K562 (cell line): Measurements from ENCODE around the gene PLCB3. TPM values are rescaled to one million over a fixed set of nuclear protein-coding genes. Genes with fewer than 3 reads are reported as not detected.

Source experiments
- ATAC-seq: fragments of 200-7000 bp; cut with Tn5 transposase; 3 replicates; pipeline ENCODE4 v1.9.1; 2020; ENCODE audit warnings: moderate library complexity
- BruUV-seq: library from RNA; stranded (reverse); fragments of 400-500 nt; replicated peaks from 2 replicates; lab custom pipeline; 2021; lab: Mats Ljungman, UMichigan
- CTCF ChIA-PET: fragments of 300-600 bp; formaldehyde crosslinking; extraction: SDS; loops from one replicate; lab custom pipeline; 2021; ENCODE audit warnings: low intra/inter-chr PET ratio; lab: Yijun Ruan, JAX
- POLR2A ChIA-PET: fragments of 300-600, 350-650 bp; sonication (Branson Sonifier 250); formaldehyde crosslinking; extraction: SDS; loops from one replicate; lab custom pipeline; 2021; ENCODE audit warnings: antibody characterized with exemption, inconsistent platforms; lab: Yijun Ruan, JAX
- DNase-seq, 4 experiments: peaks; one replicate each; pipeline versions ENCODE4 v3.0.0 to v3.0.0-alpha.2; 2011 to 2018; ENCODE audit warnings: low spot score in 3 of 4, mixed read lengths in 3 of 4; ENCODE audit errors: extremely low read depth in 1 of 4
- FAIRE-seq: peaks from 2 replicates; lab custom pipeline; 2011; peaks lifted over from hg19 to GRCh38; lab: Jason Lieb, UNC
- H2AFZ ChIP-seq: 2 replicates; pipeline ENCODE4 v1.6.0; 2011; ENCODE audit warnings: low read depth, low read length, control low read depth, inconsistent platforms
- H3K27ac ChIP-seq: fragments of 200-600 bp; 3 replicates; pipeline ENCODE4 v1.8.0; 2011; ENCODE audit warnings: low read depth, mild to moderate bottlenecking, control low read depth, inconsistent platforms, low read length, moderate library complexity, mixed read lengths; ENCODE audit errors: extremely low read depth
- H3K27me3 ChIP-seq, 2 experiments: fragments of 300-600 bp in 1 of 2; 2 replicates in 1 of 2; 3 replicates in 1 of 2; pipeline versions ENCODE4 v1.6.0 to v1.8.0; 2011; ENCODE audit warnings: inconsistent platforms in 2 of 2, low read length in 2 of 2, mild to moderate bottlenecking in 1 of 2, mixed read lengths in 1 of 2, moderate library complexity in 1 of 2; ENCODE audit not compliant: control insufficient read depth in 2 of 2, insufficient read depth in 2 of 2
- H3K36me3 ChIP-seq: fragments of 300-600 bp; 3 replicates; pipeline ENCODE4 v1.8.0; 2011; ENCODE audit warnings: mild to moderate bottlenecking, low read length, inconsistent platforms; ENCODE audit not compliant: control insufficient read depth, insufficient read depth
- H3K4me1 ChIP-seq, 2 experiments: fragments of 200-600 bp in 1 of 2; replicated peaks in 1 of 2; 2 replicates in 1 of 2; 3 replicates in 1 of 2; pipeline versions ENCODE4 v1.5.1 to v1.8.0; 2011; ENCODE audit warnings: inconsistent platforms in 2 of 2, low read length in 2 of 2, mild to moderate bottlenecking in 1 of 2, mixed read lengths in 1 of 2, moderate library complexity in 1 of 2; ENCODE audit not compliant: control insufficient read depth in 2 of 2, insufficient read depth in 2 of 2
- H3K4me2 ChIP-seq: 2 replicates; pipeline ENCODE4 v1.6.1; 2011; ENCODE audit warnings: low read length, control low read depth, inconsistent platforms, mixed read lengths; ENCODE audit not compliant: insufficient read depth
- H3K4me3 ChIP-seq: fragments of 200-600 bp; sonication (generic), shearing (Covaris generic); 2 replicates; pipeline ENCODE4 v1.5.1; 2016; ENCODE audit warnings: control low read depth, inconsistent platforms
- H3K79me2 ChIP-seq: fragments of 200-600 bp; 3 replicates; pipeline ENCODE4 v1.8.0; 2011; ENCODE audit warnings: low read length, inconsistent platforms; ENCODE audit not compliant: control insufficient read depth, insufficient read depth
- H3K9ac ChIP-seq, 2 experiments: 2 replicates each; pipeline versions ENCODE4 v1.6.0 to v1.6.1; 2011; ENCODE audit warnings: low read depth in 2 of 2, low read length in 2 of 2, control low read depth in 1 of 2, inconsistent platforms in 1 of 2, mild to moderate bottlenecking in 1 of 2, mixed read lengths in 1 of 2; ENCODE audit not compliant: insufficient read depth in 1 of 2
- H3K9me1 ChIP-seq: one replicate; pipeline ENCODE4 v1.6.0; 2011; ENCODE audit warnings: inconsistent platforms, mild to moderate bottlenecking, low read length, moderate library complexity; ENCODE audit not compliant: control insufficient read depth, insufficient read depth
- H3K9me3 ChIP-seq: replicated peaks from 2 replicates; pipeline ENCODE4 v1.5.1; 2011; ENCODE audit warnings: low read depth, low read length, inconsistent platforms; ENCODE audit not compliant: control insufficient read depth, insufficient read depth
- H4K20me1 ChIP-seq: replicated peaks from 2 replicates; pipeline ENCODE4 v1.6.1; 2011; ENCODE audit warnings: low read length, inconsistent platforms, mixed read lengths; ENCODE audit not compliant: control insufficient read depth, insufficient read depth
- BMI1 ChIP-seq: fragments of 150-350 bp; IDR thresholded peaks from 2 replicates; pipeline ENCODE4 v1.6.1; 2014; ENCODE audit warnings: low read length
- BRD4 ChIP-seq: fragments of 200-600 bp; sonication (generic); IDR thresholded peaks from 2 replicates; pipeline ENCODE4 v1.6.1; 2017; ENCODE audit warnings: inconsistent platforms
- C11orf30 ChIP-seq: fragments of 450-650 bp; IDR thresholded peaks from 2 replicates; pipeline ENCODE4 v1.6.1; 2016; ENCODE audit warnings: low read depth, mild to moderate bottlenecking
- CBFB ChIP-seq: sonication (generic); formaldehyde crosslinking; IDR thresholded peaks from 2 replicates; pipeline ENCODE4 v1.4.0; 2020; ENCODE audit warnings: mild to moderate bottlenecking, missing genetic modification reagents
- CUX1 ChIP-seq: fragments of 200-800 bp; sonication (Bioruptor generic); IDR thresholded peaks from 2 replicates; pipeline ENCODE4 v1.6.1; 2016; ENCODE audit warnings: missing genetic modification characterization, missing compliant biosample characterization
- KDM4B ChIP-seq, 2 experiments: fragments of 450-650 bp in 1 of 2; sonication (generic) in 1 of 2; IDR thresholded peaks; 2 replicates each; pipeline ENCODE4 v1.6.1; 2016 to 2017; ENCODE audit warnings: borderline replicate concordance in 2 of 2, antibody characterized with exemption in 1 of 2, low read depth in 1 of 2, mild to moderate bottlenecking in 1 of 2
- MBD1 ChIP-seq: fragments of 250-450 bp; sonication (Bioruptor Pico); IDR thresholded peaks from 2 replicates; pipeline ENCODE4 v1.8.0; 2022; ENCODE audit warnings: inconsistent platforms
- MTA3 ChIP-seq: fragments of 450-650 bp; formaldehyde crosslinking; IDR thresholded peaks from 2 replicates; pipeline ENCODE4 v1.6.1; 2017; ENCODE audit warnings: mild to moderate bottlenecking, borderline replicate concordance
- SOX6 ChIP-seq: fragments of 450-650 bp; IDR thresholded peaks from 2 replicates; pipeline ENCODE4 v1.6.1; 2014; ENCODE audit warnings: mild to moderate bottlenecking
- SRSF7 ChIP-seq: fragments of 200-400 bp; formaldehyde crosslinking; optimal IDR thresholded peaks from 2 replicates; pipeline ENCODE3; 2017; ENCODE audit warnings: mild to moderate bottlenecking, low read depth, low read length
- TAF9B ChIP-seq: fragments of 450-650 bp; IDR thresholded peaks from 2 replicates; pipeline ENCODE4 v1.6.1; 2018; ENCODE audit warnings: mild to moderate bottlenecking; ENCODE audit not compliant: partially characterized antibody
- ZFPM2 ChIP-seq: fragments of 250-450 bp; sonication (Bioruptor Pico); IDR thresholded peaks from 2 replicates; pipeline ENCODE4 v1.5.1; 2022; ENCODE audit warnings: mild to moderate bottlenecking
- ZNF76 ChIP-seq: fragments of 250-450 bp; sonication (Bioruptor Pico); IDR thresholded peaks from 2 replicates; pipeline ENCODE4 v1.4.0; 2020; ENCODE audit warnings: mild to moderate bottlenecking, moderate library complexity, borderline replicate concordance
- WGBS: fragments of 100-300 bp; shearing (Covaris generic); methylation state at CpG from one replicate; pipeline ENCODE4 v1.1.6; 2016; ENCODE audit warnings: low coverage, mixed read lengths; ENCODE audit not compliant: insufficient coverage; ENCODE audit errors: missing lambda C conversion rate; 5-methylcytosine and 5-hydroxymethylcytosine counted together
- in situ Hi-C: fragments of 300-500 bp; cut with MboI; formaldehyde crosslinking; loops from 4 replicates; pipeline ENCODE4 v1.15.0; 2018; ENCODE audit warnings: inconsistent platforms, mixed read lengths
- intact Hi-C: fragments of 100-400 bp; cut with micrococcal nuclease; formaldehyde crosslinking; loops from 2 replicates; pipeline ENCODE4 v1.14.2; 2022
- polyA plus RNA-seq, 8 experiments: library from polyadenylated mRNA; depleted of rRNA in 4 of 8; stranded (reverse) in 5 of 8; unstranded in 3 of 8; fragments of >200 nt; fragmentation: Nextera tagmentation in 2 of 8; fragmentation: Illumina TruSeq in 1 of 8; extraction: Ambion mirVana in 2 of 8; extraction: Trizol in 1 of 8; gene quantifications; 2 replicates each; pipeline versions ENCODE4 v1.2.1 to v1.2.3, GENCODE V29; 2011 to 2014; ENCODE audit warnings: inconsistent platforms in 1 of 8, missing spikeins in 1 of 8
- total RNA-seq, 7 experiments: library from RNA; depleted of rRNA in 6 of 7; stranded (reverse); fragments of >200 nt in 6 of 7; fragmentation: Illumina TruSeq in 2 of 7; extraction: Trizol in 2 of 7; gene quantifications; 2 replicates each; pipeline versions ENCODE4 v1.2.1 to v1.2.3, GENCODE V29; 2011 to 2021; ENCODE audit warnings: low replicate concordance in 1 of 7

The PLCB3 gene
- total and polyA plus RNA-seq, 9 of the 15 experiments (the other 6 are each of a cell fraction or from before 2014, with no cell fraction given), result 0.31 to 44.8 (median 14.6) TPM

- no peak for TF ChIP-seq MBD1 (CRISPR knock-in tag)
- no peak for TF ChIP-seq ZNF76 (CRISPR knock-in tag)
- no peak for TF ChIP-seq BRD4
- TF ChIP-seq ZFPM2 (CRISPR knock-in tag), result no peak
- TF ChIP-seq, all 486 proteins: peak for 4
These were observed 52.0 kb downstream of the PLCB3 start (continued) for GRCh38 chr11:64303109-64304031.

GRCh38 chr11:64304032-64304315 lies 52.6 kb downstream of the PLCB3 start:
- no peak for ATAC-seq
- intact Hi-C loops (loop anchor here (1.0 to 10.0 kb wide), 6 partner anchors 33 to 469 kb away; partner anchors contain the start of genes FKBP2, MARK2, PPP1R14B and STIP1), in situ Hi-C loops (no loop called here)
- Histone ChIP-seq H3K36me3 (peaks cover 22% of the 10 kb centered on the region; the same call in 2 of the 3 replicates), H3K4me1 (peaks cover 32 to 58% of the 10 kb centered on the region in 2 experiments), H3K27me3 (no peaks in the 10 kb centered on the region; a peak in 1 of 5 replicates), H3K9ac (peak overlapping the region; percentile 94 to 100), H3K4me3 (peak overlapping the region; percentile 72), H3K27ac (peak overlapping the region; percentile 100), H3K79me2 (peaks cover 32% of the 10 kb centered on the region), H2AFZ (peak overlapping the region; percentile 93; the same call in 1 of the 2 replicates), H3K4me2 (peak overlapping the region; percentile 93), H3K9me1 (peaks cover 5% of the 10 kb centered on the region), H4K20me1 (no peaks in the 10 kb centered on the region; the same call in 1 of the 2 replicates), H3K9me3 (no peaks in the 10 kb centered on the region)
- DNase-seq, result no peak
- POLR2A ChIA-PET, result interaction anchor here (0.6 to 5.8 kb wide), 14 partner anchors 14 to 1196 kb away, joined by 3 to 68 read pairs (median 4); partner anchors contain the start of genes BAD, FERMT3, NUDT22 and PPP1R14B
- no peak for FAIRE-seq
- CTCF ChIA-PET, result interaction anchor here (1.4 kb wide), 1 partner anchor 100 kb away, joined by 10 read pairs; no protein-coding TSS in a partner anchor
- 41% methylated on average over 5 of the region's 5 CpGs for WGBS
- BruUV-seq, result no TSS peak
- no peak for TF ChIP-seq SOX6
- no peak for TF ChIP-seq TAF9B
- TF ChIP-seq CBFB (CRISPR knock-in tag), result no peak
- TF ChIP-seq MTA3, result no peak
- TF ChIP-seq KDM4B (IDR thresholded peaks at IDR 0.05; ENCODE audit: borderline replicate concordance in 2 of 2, low read depth in 1 of 2), result no peak
- no peak for TF ChIP-seq SRSF7
- no peak for TF ChIP-seq BMI1
- TF ChIP-seq CUX1, result no peak
- no peak for TF ChIP-seq C11orf30
